Endothelial cell of umbilical vein (primary cell): ENCODE results near the gene CLEC4E. TPM values are rescaled to one million over a fixed set of nuclear protein-coding genes. Genes with fewer than 3 reads are reported as not detected.

ENCODE experiments used
- BruUV-seq: library from RNA; stranded (reverse); fragments of 400-500 nt; replicated peaks from 2 replicates; lab custom pipeline; 2021; lab: Mats Ljungman, UMichigan
- CTCF ChIA-PET: fragments of 300-600, 350-600 bp; sonication (Branson Sonifier 250); formaldehyde crosslinking; loops from one replicate; lab custom pipeline; 2021; ENCODE audit warnings: antibody characterized with exemption, inconsistent platforms; lab: Charles Lee
- POLR2A ChIA-PET: fragments of 300-600, 350-600 bp; sonication (Branson Sonifier 250); formaldehyde crosslinking; loops from one replicate; lab custom pipeline; 2021; ENCODE audit warnings: antibody characterized with exemption, inconsistent platforms; lab: Charles Lee
- DNase-seq: peaks from one replicate; pipeline ENCODE4 v3.0.0-alpha.2; 2011; ENCODE audit warnings: low read depth, low spot score
- FAIRE-seq: peaks from 2 replicates; lab custom pipeline; 2011; peaks lifted over from hg19 to GRCh38; lab: Jason Lieb, UNC
- H2AFZ ChIP-seq: 2 replicates; pipeline ENCODE4 v1.6.0; 2012; ENCODE audit warnings: low read depth, low read length, control low read depth, inconsistent platforms
- H3K27ac ChIP-seq: 2 replicates; pipeline ENCODE4 v1.5.1; 2011; ENCODE audit warnings: low read depth, mild to moderate bottlenecking, control low read depth, low read length, moderate library complexity; ENCODE audit not compliant: insufficient read depth
- H3K27me3 ChIP-seq, 2 experiments: 2 replicates each; pipeline versions ENCODE4 v1.6.0 to v1.6.1; 2011; ENCODE audit warnings: low read length in 2 of 2, mixed read lengths in 1 of 2; ENCODE audit not compliant: control insufficient read depth in 2 of 2, insufficient read depth in 2 of 2
- H3K36me3 ChIP-seq, 2 experiments: 2 replicates in 1 of 2; 3 replicates in 1 of 2; pipeline ENCODE4 v1.5.1; 2011; ENCODE audit warnings: low read length in 2 of 2, mild to moderate bottlenecking in 1 of 2, moderate library complexity in 1 of 2; ENCODE audit not compliant: control insufficient read depth in 2 of 2, insufficient read depth in 2 of 2; ENCODE audit errors: extremely low read depth in 1 of 2
- H3K4me1 ChIP-seq: 3 replicates; pipeline ENCODE4 v1.5.1; 2011; ENCODE audit warnings: mild to moderate bottlenecking, low read length; ENCODE audit not compliant: control insufficient read depth, insufficient read depth; ENCODE audit errors: extremely low read depth
- H3K4me2 ChIP-seq: 2 replicates; pipeline ENCODE4 v1.6.1; 2011; ENCODE audit warnings: low read length, control low read depth, mixed read lengths; ENCODE audit not compliant: insufficient read depth
- H3K4me3 ChIP-seq, 3 experiments: fragments of 200-600 bp in 1 of 3; sonication (generic), shearing (Covaris generic) in 1 of 3; replicated peaks in 1 of 3; 2 replicates each; pipeline ENCODE4 v1.5.1; 2011 to 2016; ENCODE audit warnings: control low read depth in 3 of 3, low read length in 3 of 3, mild to moderate bottlenecking in 2 of 3, inconsistent platforms in 1 of 3, low read depth in 1 of 3, moderate library complexity in 1 of 3; ENCODE audit not compliant: insufficient read depth in 1 of 3
- H3K79me2 ChIP-seq: 2 replicates; pipeline ENCODE4 v1.6.0; 2012; ENCODE audit warnings: low read length, inconsistent platforms; ENCODE audit not compliant: control insufficient read depth, insufficient read depth
- H3K9ac ChIP-seq: replicated peaks from 2 replicates; pipeline ENCODE3; 2011; ENCODE audit warnings: low read length, control low read depth; ENCODE audit not compliant: insufficient read depth; ENCODE audit errors: extremely low read depth
- H3K9me1 ChIP-seq: replicated peaks from 3 replicates; pipeline ENCODE4 v1.6.0; 2011; ENCODE audit warnings: mild to moderate bottlenecking, low read length; ENCODE audit not compliant: control insufficient read depth, insufficient read depth; ENCODE audit errors: extremely low read depth
- H3K9me3 ChIP-seq: replicated peaks from 2 replicates; pipeline ENCODE4 v1.5.1; 2012; ENCODE audit warnings: low read length, inconsistent platforms; ENCODE audit not compliant: control insufficient read depth, insufficient read depth
- H4K20me1 ChIP-seq: replicated peaks from 2 replicates; pipeline ENCODE3; 2011; ENCODE audit warnings: mild to moderate bottlenecking, low read length; ENCODE audit not compliant: control insufficient read depth, insufficient read depth; ENCODE audit errors: extremely low read depth
- FOS ChIP-seq: IDR thresholded peaks from 2 replicates; pipeline ENCODE4 v1.6.1; 2011; ENCODE audit warnings: mild to moderate bottlenecking, low read length, moderate library complexity, borderline replicate concordance; ENCODE audit not compliant: insufficient read depth
- GATA2 ChIP-seq: IDR thresholded peaks from 2 replicates; pipeline ENCODE4 v1.7.0; 2011; ENCODE audit warnings: low read depth, mild to moderate bottlenecking, moderate library complexity, mixed read lengths, low read length; ENCODE audit not compliant: insufficient read length, insufficient read depth
- JUN ChIP-seq: IDR thresholded peaks from 2 replicates; pipeline ENCODE4 v1.6.1; 2011; ENCODE audit warnings: borderline replicate concordance, low read depth; ENCODE audit not compliant: insufficient read length, insufficient read depth
- MYC ChIP-seq: IDR thresholded peaks from one replicate; pipeline ENCODE4 v1.6.1; 2011; ENCODE audit warnings: mild to moderate bottlenecking, low read depth, low read length
- POLR2A ChIP-seq: IDR thresholded peaks from 2 replicates; pipeline ENCODE4 v1.6.1; 2012; ENCODE audit warnings: low read depth, mild to moderate bottlenecking, control low read depth, low read length
- POLR2AphosphoS5 ChIP-seq: IDR thresholded peaks from 2 replicates; pipeline ENCODE4 v1.6.1; 2012; ENCODE audit warnings: low read depth, mild to moderate bottlenecking, control low read depth, low read length, moderate library complexity; ENCODE audit not compliant: insufficient read depth
- dilution Hi-C: fragments of 300-500 bp; cut with MboI; formaldehyde crosslinking; loops from one replicate; pipeline ENCODE4 v1.15.0; 2019; ENCODE audit warnings: low sequenced_read_pairs; ENCODE audit not compliant: extremely low pct_ligation_motif_present
- intact Hi-C: fragments of 100-400 bp; cut with micrococcal nuclease; formaldehyde crosslinking; loops from one replicate; pipeline ENCODE4 v1.10.0; 2022
- polyA plus RNA-seq, 4 experiments: library from polyadenylated mRNA; depleted of rRNA in 3 of 4; stranded (reverse) in 3 of 4; unstranded in 1 of 4; fragments of >200 nt; gene quantifications; 2 replicates each; pipeline versions ENCODE4 v1.2.1 to v1.2.3, GENCODE V29; 2011 to 2012; ENCODE audit warnings: missing spikeins in 1 of 4
- total RNA-seq: library from RNA; stranded (reverse); gene quantifications from 2 replicates; pipeline ENCODE4 v1.2.3, GENCODE V29; 2021
- TF ChIP-seq, protein P1 (sequence below): IDR thresholded peaks from 2 replicates; pipeline ENCODE4 v1.6.1; 2011; ENCODE audit not compliant: insufficient read depth, insufficient read length
- TF ChIP-seq, protein P2 (sequence below), 2 donors: IDR thresholded peaks; 1 replicate in 1 of 2; 2 replicates in 1 of 2; pipeline ENCODE4 v1.5.1; 2011; ENCODE audit warnings: low read length in 2 of 2, mild to moderate bottlenecking in 2 of 2, moderate library complexity in 2 of 2, control low read depth in 1 of 2, inconsistent platforms in 1 of 2, low read depth in 1 of 2; ENCODE audit not compliant: insufficient read depth in 1 of 2; ENCODE audit errors: extremely low read depth in 1 of 2

CLEC4E gene
- total and polyA plus RNA-seq, 2 donors (not counting 3 experiments of a cell fraction or from before 2014, with no cell fraction given) = not detected

DNA sequence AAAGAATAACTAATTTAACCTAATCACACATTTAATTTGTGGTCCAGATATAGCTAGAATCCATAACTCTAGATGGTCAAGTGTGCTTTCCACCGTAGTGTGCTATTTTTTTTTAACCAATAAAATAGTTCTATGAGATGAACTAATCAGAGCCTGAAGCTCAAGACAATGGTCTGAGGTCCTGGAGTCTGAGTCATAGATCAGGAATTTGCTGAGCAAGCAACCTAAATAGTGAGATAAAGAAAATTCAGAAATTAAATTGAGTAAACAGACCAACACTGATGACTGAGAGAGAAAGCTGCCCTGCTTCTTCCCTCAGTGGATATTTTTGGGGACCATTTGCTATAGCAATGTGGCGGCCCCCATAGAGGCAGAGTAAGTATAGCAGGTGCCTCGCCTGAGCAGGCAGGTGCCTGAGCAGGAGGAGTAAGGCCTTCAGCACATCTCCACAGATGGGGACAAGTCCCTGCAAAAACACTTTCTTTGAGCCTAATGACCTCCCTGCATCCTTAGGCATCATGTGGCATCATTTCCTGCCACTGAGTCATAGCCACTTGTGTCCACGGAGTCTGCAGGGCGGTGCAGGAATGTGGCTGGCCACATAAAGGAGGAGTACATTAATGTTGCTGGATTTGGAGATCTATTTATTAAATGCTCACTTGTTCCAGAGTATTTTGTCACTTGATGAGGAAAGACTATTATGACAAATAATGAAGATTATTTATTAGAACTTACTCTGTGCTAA is 13.9 kb upstream of the CLEC4E start:
- Histone ChIP-seq H2AFZ (no peak overlapping the region), H3K9me3 (no peaks in the 10 kb centered on the region), H3K9ac (no peak overlapping the region), H3K27me3 (no peaks in the 10 kb centered on the region), H4K20me1 (no peaks in the 10 kb centered on the region), H3K79me2 (no peaks in the 10 kb centered on the region), H3K4me1 (peaks cover 15% of the 10 kb centered on the region), H3K4me2 (peak overlapping the region; percentile 4), H3K9me1 (no peaks in the 10 kb centered on the region), H3K36me3 (no peaks in the 10 kb centered on the region), H3K27ac (peak overlapping the region; percentile 60), H3K4me3 (no peak overlapping the region)
- POLR2A ChIA-PET = no interaction called here
- TF ChIP-seq POLR2A (no peak), JUN (peak; percentile 55), FOS (peak; percentile 42), MYC (no peak), POLR2AphosphoS5 (no peak)
- TF ChIP-seq, protein P1, sequence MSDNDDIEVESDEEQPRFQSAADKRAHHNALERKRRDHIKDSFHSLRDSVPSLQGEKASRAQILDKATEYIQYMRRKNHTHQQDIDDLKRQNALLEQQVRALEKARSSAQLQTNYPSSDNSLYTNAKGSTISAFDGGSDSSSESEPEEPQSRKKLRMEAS = no peak
- intact Hi-C loops = no loop called here
- FAIRE-seq (peak; percentile 12), DNase-seq (peak; percentile 59)
- CTCF ChIA-PET = interaction anchor here (0.6 to 1.1 kb wide), 5 partner anchors 10 to 1009 kb away, joined by 3 to 24 read pairs (median 3); no protein-coding TSS in a partner anchor
- dilution Hi-C loops = no loop called here
- BruUV-seq = no TSS peak

DNA sequence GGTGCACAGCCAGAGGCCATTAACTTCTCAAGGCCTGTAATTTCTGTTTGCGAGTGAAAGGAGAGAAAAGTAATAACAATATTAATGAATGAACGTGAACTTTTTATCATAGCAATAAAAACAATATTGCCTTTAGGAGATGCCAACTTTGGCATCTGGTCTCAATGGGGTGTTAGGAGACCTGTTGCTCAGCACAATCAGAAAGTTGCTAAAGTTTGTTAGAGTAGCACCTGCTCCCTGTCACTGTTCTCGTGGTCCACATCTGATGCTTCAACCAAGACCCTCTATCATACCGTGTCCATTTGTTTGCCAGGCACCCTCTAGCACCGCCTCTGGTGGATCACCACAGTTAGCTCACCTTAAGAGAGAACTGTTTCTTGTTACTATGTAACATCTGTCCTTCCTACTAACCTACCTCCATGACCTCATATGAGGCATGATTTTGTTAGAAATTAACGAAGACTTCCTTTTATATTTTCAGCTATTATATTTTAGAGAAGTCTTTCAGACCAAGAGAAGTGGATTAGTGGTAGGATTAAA is 12.5 kb upstream of the CLEC4E start:
- CTCF ChIA-PET = interaction anchor here (2.1 kb wide), 1 partner anchor 9 kb away, joined by 16 read pairs; no protein-coding TSS in a partner anchor
- no peak overlapping the region for H3K9ac ChIP-seq
- no peak overlapping the region for H3K4me3 ChIP-seq
- POLR2A ChIA-PET = no interaction called here
- no peaks in the 10 kb centered on the region for H3K79me2 ChIP-seq
- H2AFZ ChIP-seq = no peak overlapping the region
- intact Hi-C loops = no loop called here
- no peaks in the 10 kb centered on the region for H3K9me1 ChIP-seq
- FAIRE-seq (no peak), DNase-seq (no peak)
- no peaks in the 10 kb centered on the region for H3K9me3 ChIP-seq
- H4K20me1 ChIP-seq = no peaks in the 10 kb centered on the region
- H3K27me3 ChIP-seq = no peaks in the 10 kb centered on the region
- BruUV-seq = no TSS peak
- dilution Hi-C loops = no loop called here
- peaks cover 15% of the 10 kb centered on the region for H3K4me1 ChIP-seq
- H3K27ac ChIP-seq = no peak overlapping the region
- no peak for TF ChIP-seq GATA2
- TF ChIP-seq, protein P2, sequence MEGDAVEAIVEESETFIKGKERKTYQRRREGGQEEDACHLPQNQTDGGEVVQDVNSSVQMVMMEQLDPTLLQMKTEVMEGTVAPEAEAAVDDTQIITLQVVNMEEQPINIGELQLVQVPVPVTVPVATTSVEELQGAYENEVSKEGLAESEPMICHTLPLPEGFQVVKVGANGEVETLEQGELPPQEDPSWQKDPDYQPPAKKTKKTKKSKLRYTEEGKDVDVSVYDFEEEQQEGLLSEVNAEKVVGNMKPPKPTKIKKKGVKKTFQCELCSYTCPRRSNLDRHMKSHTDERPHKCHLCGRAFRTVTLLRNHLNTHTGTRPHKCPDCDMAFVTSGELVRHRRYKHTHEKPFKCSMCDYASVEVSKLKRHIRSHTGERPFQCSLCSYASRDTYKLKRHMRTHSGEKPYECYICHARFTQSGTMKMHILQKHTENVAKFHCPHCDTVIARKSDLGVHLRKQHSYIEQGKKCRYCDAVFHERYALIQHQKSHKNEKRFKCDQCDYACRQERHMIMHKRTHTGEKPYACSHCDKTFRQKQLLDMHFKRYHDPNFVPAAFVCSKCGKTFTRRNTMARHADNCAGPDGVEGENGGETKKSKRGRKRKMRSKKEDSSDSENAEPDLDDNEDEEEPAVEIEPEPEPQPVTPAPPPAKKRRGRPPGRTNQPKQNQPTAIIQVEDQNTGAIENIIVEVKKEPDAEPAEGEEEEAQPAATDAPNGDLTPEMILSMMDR (IDR thresholded peaks at IDR 0.05; ENCODE audit: extremely low read depth in 1 of 2, insufficient read depth in 1 of 2, low read depth in 1 of 2, low read length in 2 of 2) = no peak
- TF ChIP-seq, protein P1 = no peak
- H3K36me3 ChIP-seq = no peaks in the 10 kb centered on the region
- no peak overlapping the region for H3K4me2 ChIP-seq
